Thyroid gland (tissue), 4 donors: ENCODE measurements around the gene ADAMTS9.

Experiments
- POLR2A ChIP-seq, 2 donors: fragments of 450-650 bp; IDR thresholded peaks; one replicate each; pipeline ENCODE4 v1.6.1; 2017; ENCODE audit warnings: antibody characterized with exemption in 2 of 2, mild to moderate bottlenecking in 2 of 2, moderate library complexity in 1 of 2
- TF ChIP-seq, protein P1 (sequence below), 6 experiments: fragments of 200-600 bp in 3 of 6; fragments of 450-650 bp in 3 of 6; sonication (generic) in 3 of 6; IDR thresholded peaks; one replicate each; pipeline ENCODE4 v1.5.1; 2016 to 2019; ENCODE audit warnings: antibody characterized with exemption in 6 of 6, mild to moderate bottlenecking in 2 of 6, inconsistent platforms in 1 of 6, moderate library complexity in 1 of 6

GRCh38 chr3:64552966-64553365 lies 134.8 kb downstream of the ADAMTS9 start:
- TF ChIP-seq, protein P1, sequence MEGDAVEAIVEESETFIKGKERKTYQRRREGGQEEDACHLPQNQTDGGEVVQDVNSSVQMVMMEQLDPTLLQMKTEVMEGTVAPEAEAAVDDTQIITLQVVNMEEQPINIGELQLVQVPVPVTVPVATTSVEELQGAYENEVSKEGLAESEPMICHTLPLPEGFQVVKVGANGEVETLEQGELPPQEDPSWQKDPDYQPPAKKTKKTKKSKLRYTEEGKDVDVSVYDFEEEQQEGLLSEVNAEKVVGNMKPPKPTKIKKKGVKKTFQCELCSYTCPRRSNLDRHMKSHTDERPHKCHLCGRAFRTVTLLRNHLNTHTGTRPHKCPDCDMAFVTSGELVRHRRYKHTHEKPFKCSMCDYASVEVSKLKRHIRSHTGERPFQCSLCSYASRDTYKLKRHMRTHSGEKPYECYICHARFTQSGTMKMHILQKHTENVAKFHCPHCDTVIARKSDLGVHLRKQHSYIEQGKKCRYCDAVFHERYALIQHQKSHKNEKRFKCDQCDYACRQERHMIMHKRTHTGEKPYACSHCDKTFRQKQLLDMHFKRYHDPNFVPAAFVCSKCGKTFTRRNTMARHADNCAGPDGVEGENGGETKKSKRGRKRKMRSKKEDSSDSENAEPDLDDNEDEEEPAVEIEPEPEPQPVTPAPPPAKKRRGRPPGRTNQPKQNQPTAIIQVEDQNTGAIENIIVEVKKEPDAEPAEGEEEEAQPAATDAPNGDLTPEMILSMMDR (IDR thresholded peaks at IDR 0.05) = no peak
- TF ChIP-seq POLR2A (IDR thresholded peaks at IDR 0.05) = no peak
